ENCODE results near the gene IKBKE.

The IKBKE gene

GRCh38 chr1:206493279-206493678 lies 23.0 kb downstream of the IKBKE start:
- no peak for TF ChIP-seq TAF1 (IDR thresholded peaks at IDR 0.05; ENCODE audit: low read depth)
- TF ChIP-seq CEBPB (IDR thresholded peaks at IDR 0.05): no peak
- TF ChIP-seq TCF12 (IDR thresholded peaks at IDR 0.05; ENCODE audit: low read depth): no peak
- TF ChIP-seq CREB1 (IDR thresholded peaks at IDR 0.05; ENCODE audit: low read depth): no peak
- TF ChIP-seq, protein P1, sequence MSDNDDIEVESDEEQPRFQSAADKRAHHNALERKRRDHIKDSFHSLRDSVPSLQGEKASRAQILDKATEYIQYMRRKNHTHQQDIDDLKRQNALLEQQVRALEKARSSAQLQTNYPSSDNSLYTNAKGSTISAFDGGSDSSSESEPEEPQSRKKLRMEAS (IDR thresholded peaks at IDR 0.05): no peak
- TF ChIP-seq YY1 (IDR thresholded peaks at IDR 0.05; ENCODE audit: low read depth): no peak
- no peak for TF ChIP-seq EP300 (IDR thresholded peaks at IDR 0.05; ENCODE audit: borderline replicate concordance)
- TF ChIP-seq TEAD4 (IDR thresholded peaks at IDR 0.05): no peak
- no peak for TF ChIP-seq ZBTB7A (IDR thresholded peaks at IDR 0.05; ENCODE audit: low read depth)
- TF ChIP-seq RAD21 (IDR thresholded peaks at IDR 0.05; ENCODE audit: low read depth): no peak
- TF ChIP-seq, protein P2, sequence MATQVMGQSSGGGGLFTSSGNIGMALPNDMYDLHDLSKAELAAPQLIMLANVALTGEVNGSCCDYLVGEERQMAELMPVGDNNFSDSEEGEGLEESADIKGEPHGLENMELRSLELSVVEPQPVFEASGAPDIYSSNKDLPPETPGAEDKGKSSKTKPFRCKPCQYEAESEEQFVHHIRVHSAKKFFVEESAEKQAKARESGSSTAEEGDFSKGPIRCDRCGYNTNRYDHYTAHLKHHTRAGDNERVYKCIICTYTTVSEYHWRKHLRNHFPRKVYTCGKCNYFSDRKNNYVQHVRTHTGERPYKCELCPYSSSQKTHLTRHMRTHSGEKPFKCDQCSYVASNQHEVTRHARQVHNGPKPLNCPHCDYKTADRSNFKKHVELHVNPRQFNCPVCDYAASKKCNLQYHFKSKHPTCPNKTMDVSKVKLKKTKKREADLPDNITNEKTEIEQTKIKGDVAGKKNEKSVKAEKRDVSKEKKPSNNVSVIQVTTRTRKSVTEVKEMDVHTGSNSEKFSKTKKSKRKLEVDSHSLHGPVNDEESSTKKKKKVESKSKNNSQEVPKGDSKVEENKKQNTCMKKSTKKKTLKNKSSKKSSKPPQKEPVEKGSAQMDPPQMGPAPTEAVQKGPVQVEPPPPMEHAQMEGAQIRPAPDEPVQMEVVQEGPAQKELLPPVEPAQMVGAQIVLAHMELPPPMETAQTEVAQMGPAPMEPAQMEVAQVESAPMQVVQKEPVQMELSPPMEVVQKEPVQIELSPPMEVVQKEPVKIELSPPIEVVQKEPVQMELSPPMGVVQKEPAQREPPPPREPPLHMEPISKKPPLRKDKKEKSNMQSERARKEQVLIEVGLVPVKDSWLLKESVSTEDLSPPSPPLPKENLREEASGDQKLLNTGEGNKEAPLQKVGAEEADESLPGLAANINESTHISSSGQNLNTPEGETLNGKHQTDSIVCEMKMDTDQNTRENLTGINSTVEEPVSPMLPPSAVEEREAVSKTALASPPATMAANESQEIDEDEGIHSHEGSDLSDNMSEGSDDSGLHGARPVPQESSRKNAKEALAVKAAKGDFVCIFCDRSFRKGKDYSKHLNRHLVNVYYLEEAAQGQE (IDR thresholded peaks at IDR 0.05; ENCODE audit: low read depth): no peak
- TF ChIP-seq NFIC (IDR thresholded peaks at IDR 0.05): no peak
- TF ChIP-seq FOXM1 (IDR thresholded peaks at IDR 0.05; ENCODE audit: borderline replicate concordance, low read depth): no peak
- no peak for TF ChIP-seq EGR1 (IDR thresholded peaks at IDR 0.05)
- TF ChIP-seq USF1 (IDR thresholded peaks at IDR 0.05): no peak

GRCh38 chr1:206495011-206495461 lies 24.8 kb downstream of the IKBKE start:
- TF ChIP-seq, protein P2 (IDR thresholded peaks at IDR 0.05; ENCODE audit: low read depth): no peak
- TF ChIP-seq CEBPB (IDR thresholded peaks at IDR 0.05): no peak
- no peak for TF ChIP-seq TCF12 (IDR thresholded peaks at IDR 0.05; ENCODE audit: low read depth)
- no peak for TF ChIP-seq USF1 (IDR thresholded peaks at IDR 0.05)
- no peak for TF ChIP-seq FOXM1 (IDR thresholded peaks at IDR 0.05; ENCODE audit: borderline replicate concordance, low read depth)
- TF ChIP-seq EP300 (IDR thresholded peaks at IDR 0.05; ENCODE audit: borderline replicate concordance): no peak
- TF ChIP-seq RAD21 (IDR thresholded peaks at IDR 0.05; ENCODE audit: low read depth): no peak
- TF ChIP-seq NFIC (IDR thresholded peaks at IDR 0.05): no peak

GRCh38 chr1:206495493-206496046 lies 25.3 kb downstream of the IKBKE start:
- TF ChIP-seq ZBTB7A (IDR thresholded peaks at IDR 0.05; ENCODE audit: low read depth) (no peak), TEAD4 (IDR thresholded peaks at IDR 0.05) (no peak)
- TF ChIP-seq, protein P2 (IDR thresholded peaks at IDR 0.05; ENCODE audit: low read depth): no peak

DNA sequence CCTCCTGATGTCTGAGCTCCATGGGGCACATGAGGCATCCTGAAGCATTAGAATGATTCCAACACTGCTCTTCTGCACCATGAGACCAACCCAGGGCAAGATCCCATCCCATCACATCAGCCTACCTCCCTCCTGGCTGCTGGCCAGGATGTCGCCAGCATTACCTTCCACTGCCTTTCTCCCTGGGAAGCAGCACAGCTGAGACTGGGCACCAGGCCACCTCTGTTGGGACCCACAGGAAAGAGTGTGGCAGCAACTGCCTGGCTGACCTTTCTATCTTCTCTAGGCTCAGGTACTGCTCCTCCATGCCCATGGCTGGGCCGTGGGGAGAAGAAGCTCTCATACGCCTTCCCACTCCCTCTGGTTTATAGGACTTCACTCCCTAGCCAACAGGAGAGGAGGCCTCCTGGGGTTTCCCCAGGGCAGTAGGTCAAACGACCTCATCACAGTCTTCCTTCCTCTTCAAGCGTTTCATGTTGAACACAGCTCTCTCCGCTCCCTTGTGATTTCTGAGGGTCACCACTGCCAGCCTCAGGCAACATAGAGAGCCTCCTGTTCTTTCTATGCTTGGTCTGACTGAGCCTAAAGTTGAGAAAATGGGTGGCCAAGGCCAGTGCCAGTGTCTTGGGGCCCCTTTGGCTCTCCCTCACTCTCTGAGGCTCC lies 26.0 kb downstream of the IKBKE start:
- TF ChIP-seq TAF1 (IDR thresholded peaks at IDR 0.05; ENCODE audit: low read depth): no peak
- TF ChIP-seq NFIC (IDR thresholded peaks at IDR 0.05): peak; percentile 70; the same call in 1 of the 2 replicates

GRCh38 chr1:206497363-206497762 lies 27.1 kb downstream of the IKBKE start:
- TF ChIP-seq USF1 (IDR thresholded peaks at IDR 0.05): no peak
- TF ChIP-seq TAF1 (IDR thresholded peaks at IDR 0.05; ENCODE audit: low read depth): no peak
- TF ChIP-seq CEBPB (IDR thresholded peaks at IDR 0.05): no peak
- TF ChIP-seq ZBTB7A (IDR thresholded peaks at IDR 0.05; ENCODE audit: low read depth): no peak
- no peak for TF ChIP-seq FOXM1 (IDR thresholded peaks at IDR 0.05; ENCODE audit: borderline replicate concordance, low read depth)
